ENCODE data around the gene NXN.
A peak's percentile ranks its signal among the peaks of the same experiment; 100 is the strongest.
"Not testable (repeated sequence)": the region's sequence is repeated elsewhere in the genome, so short reads cannot be mapped to it uniquely, and the experiment has no call there.

NXN gene

DNA sequence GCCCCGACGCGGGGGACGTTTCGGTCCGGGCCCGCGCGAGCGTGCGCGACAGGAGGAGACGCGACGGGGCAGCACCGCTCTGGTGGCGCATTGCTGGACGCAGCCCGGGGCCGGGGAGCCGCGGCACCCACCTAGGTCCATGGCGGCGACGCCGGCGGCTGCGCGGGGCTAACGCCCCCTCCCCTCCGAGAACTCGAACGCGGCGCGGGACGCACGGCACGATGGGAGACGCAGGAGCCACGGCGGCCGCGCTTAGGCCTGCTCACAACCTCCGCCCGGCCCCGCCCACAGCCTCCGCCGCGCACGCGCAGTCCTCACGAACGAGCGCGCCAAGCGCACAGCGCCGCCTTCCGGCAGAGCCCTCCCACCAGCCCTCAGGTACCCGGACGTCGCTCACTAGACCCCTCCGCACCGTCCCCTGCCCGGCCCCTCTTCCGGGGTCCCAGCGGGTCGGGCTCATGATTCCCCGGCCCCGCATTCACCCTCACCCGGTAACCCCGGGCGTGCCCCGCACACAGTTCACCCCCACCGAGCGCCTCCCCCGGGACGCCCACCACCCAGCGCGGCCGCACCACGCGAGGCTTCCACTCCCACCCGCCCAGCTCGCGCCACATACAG, 227.5 kb downstream of the NXN start, which contains the start of gene GEMIN4:
Gene GEMIN4 (minus strand): TSS at position 263 of the 618 bp plus-strand sequence. CDS start 122 bp downstream, at position 141.
- Mint-ChIP-seq H3K27me3 (no peaks in the 10 kb centered on the region), H3K4me3 (peak within 1 kb of the TSS; percentile 96 to 97), H3K4me1 (ENCODE audit: low read depth in 2 of 2) (peaks cover 38 to 43% of the 10 kb centered on the region in 2 donors), H3K36me3 (ENCODE audit: insufficient read depth) (peaks cover 22% of the 10 kb centered on the region), H3K9me3 (no peaks in the 10 kb centered on the region), H3K27ac (peak within 1 kb of the TSS; percentile 94 to 95)
- peak; percentile 86 for ATAC-seq (replicated peaks)
- DNase-seq, result peak; percentile 98 to 99 (median 99)

DNA sequence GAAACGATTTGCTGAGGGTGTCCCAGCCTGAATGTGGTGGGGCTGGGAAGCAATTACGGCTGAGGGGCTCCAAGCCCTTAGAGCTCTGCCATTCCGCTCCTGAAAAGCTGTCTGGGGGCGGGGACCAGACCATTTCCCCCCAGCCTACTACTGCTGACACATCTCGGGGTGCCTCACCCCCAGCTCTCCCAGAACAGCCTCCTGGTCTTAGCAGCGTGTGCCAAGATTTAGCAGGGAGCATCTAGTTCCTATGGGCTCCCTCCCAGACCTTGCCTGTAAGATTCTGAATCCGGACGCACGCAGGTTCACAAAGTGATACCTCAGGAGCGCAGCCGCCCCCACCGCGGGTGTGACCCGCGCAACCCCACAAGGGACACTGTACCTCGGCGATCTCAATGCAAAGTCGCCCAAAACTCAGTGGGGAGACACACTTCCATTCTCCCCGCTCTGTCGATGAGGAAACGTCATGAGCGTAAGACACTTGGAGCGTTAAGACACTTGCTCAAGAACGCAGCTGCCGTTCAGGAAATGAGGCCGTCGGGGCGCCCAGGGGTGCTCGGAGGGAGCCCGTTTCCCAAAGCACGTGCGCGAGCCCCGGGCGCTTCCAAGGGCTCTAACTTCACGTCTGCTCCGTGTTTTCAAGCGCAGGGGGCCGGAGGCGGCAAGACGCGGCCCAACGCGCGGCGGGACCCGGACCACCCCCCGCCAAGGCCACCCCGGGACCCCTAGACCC, 228.1 kb downstream of the NXN start:
- peaks cover 15% of the 10 kb centered on the region for H3K36me3 Mint-ChIP-seq (ENCODE audit: insufficient read depth)
- H3K27me3 Mint-ChIP-seq, result no peaks in the 10 kb centered on the region
- H3K27ac Mint-ChIP-seq, result peak overlapping the region; percentile 94 to 95
- no peaks in the 10 kb centered on the region for H3K9me3 Mint-ChIP-seq
- DNase-seq (peak; percentile 37 to 49 (median 45)), ATAC-seq (replicated peaks) (peak; percentile 49)
- H3K4me1 Mint-ChIP-seq (ENCODE audit: low read depth in 2 of 2), result peaks cover 40 to 43% of the 10 kb centered on the region in 2 donors
- peak overlapping the region; percentile 96 to 97 for H3K4me3 Mint-ChIP-seq

DNA sequence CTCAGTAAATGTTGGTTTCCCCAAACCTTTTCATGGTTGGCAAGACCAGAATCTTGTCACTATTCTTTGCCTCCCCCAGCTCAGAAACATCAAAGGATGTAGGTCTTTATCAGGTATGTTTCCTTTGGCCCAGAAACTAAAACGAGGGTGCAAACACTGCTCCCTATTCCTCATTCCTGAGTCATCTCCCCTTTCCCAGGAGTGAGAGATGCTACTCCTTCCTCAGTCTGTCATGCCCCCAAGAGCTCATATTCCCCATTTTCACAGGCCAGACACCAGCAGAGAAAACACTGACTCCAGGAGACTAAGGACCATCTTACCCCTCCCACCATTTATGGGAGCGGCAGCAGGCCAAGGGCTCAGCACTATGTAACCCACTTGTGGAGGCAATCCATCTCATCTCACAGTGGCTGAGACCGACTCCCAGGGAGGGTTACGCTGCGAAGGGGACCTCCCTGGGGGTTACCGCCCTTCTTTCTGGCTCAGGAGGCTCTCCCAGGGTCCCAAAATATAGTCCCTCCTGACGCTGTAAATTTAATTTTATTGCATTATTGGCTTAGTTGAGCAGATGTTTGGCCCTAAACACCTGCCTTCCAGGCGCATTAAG, 229.0 kb downstream of the NXN start:
- Mint-ChIP-seq H3K4me3 (peak overlapping the region; percentile 96 to 97), H3K36me3 (ENCODE audit: insufficient read depth) (peaks cover 14% of the 10 kb centered on the region), H3K27ac (peak overlapping the region; percentile 57 to 94), H3K27me3 (no peaks in the 10 kb centered on the region), H3K4me1 (ENCODE audit: low read depth in 2 of 2) (peaks cover 40 to 43% of the 10 kb centered on the region in 2 donors), H3K9me3 (no peaks in the 10 kb centered on the region)
- DNase-seq (no peak), ATAC-seq (replicated peaks) (no peak)

DNA sequence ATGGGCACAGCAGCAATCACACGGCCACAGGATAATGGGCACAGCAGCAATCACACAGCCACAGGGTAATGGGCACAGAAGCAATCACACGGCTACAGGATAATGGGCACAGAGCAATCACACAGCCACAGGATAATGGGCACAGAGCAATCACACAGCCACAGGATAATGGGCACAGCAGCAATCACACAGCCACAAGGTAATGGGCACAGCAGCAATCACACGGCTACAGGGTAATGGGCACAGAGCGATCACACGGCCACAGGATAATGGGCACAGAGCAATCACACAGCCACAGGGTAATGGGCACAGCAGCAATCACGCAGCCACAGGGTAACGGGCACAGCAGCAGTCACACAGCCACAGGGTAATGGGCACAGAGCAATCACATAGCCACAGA, 230.2 kb downstream of the NXN start:
- not testable (repeated sequence) for H3K9me3 Mint-ChIP-seq; H3K27me3 Mint-ChIP-seq; H3K27ac Mint-ChIP-seq; DNase-seq; H3K4me3 Mint-ChIP-seq; ATAC-seq (replicated peaks)
- Mint-ChIP-seq H3K4me1 (ENCODE audit: low read depth in 2 of 2) (peaks cover 40 to 43% of the 10 kb centered on the region in 2 donors), H3K36me3 (ENCODE audit: insufficient read depth) (peaks cover 25% of the 10 kb centered on the region)

Measured in effector memory CD8-positive, alpha-beta T cell (primary cell).